Right lobe of liver (tissue), 6 donors: ENCODE data around the gene C4orf51. TPM values are rescaled to one million over a fixed set of nuclear protein-coding genes. Genes with fewer than 3 reads are reported as not detected.

Experiments used
- ATAC-seq, 4 donors: fragments of 200-7000 bp; cut with Tn5 transposase; one replicate each; pipeline ENCODE4 v1.9.1; 2020; ENCODE audit warnings: mild to moderate bottlenecking in 4 of 4, moderate library complexity in 4 of 4
- DNase-seq, 3 donors: peaks; one replicate each; pipeline ENCODE4 v3.0.0-alpha.2; 2020
- H3K27ac ChIP-seq, 3 donors: fragments of 200-600 bp; one replicate each; pipeline ENCODE4 v1.8.0; 2022
- H3K27me3 ChIP-seq, 2 donors: fragments of 200-600 bp; one replicate each; pipeline ENCODE4 v1.8.0; 2022
- H3K36me3 ChIP-seq, 4 donors: fragments of 200-600 bp; sonication (generic) in 1 of 4; one replicate each; pipeline versions ENCODE4 v1.5.1 to v1.8.0; 2017 to 2022; ENCODE audit warnings: control low read depth in 1 of 4
- H3K4me1 ChIP-seq, 4 donors: fragments of 200-600 bp; sonication (generic) in 1 of 4; one replicate each; pipeline versions ENCODE4 v1.5.1 to v1.8.0; 2017 to 2022; ENCODE audit warnings: control low read depth in 1 of 4
- H3K4me3 ChIP-seq, 3 donors: fragments of 200-600 bp; one replicate each; pipeline ENCODE4 v1.8.0; 2022
- H3K9me3 ChIP-seq, 4 donors: fragments of 200-600 bp; sonication (generic) in 1 of 4; one replicate each; pipeline versions ENCODE4 v1.5.1 to v1.8.0; 2017 to 2022; ENCODE audit warnings: control low read depth in 1 of 4
- POLR2A ChIP-seq: fragments of 450-650 bp; IDR thresholded peaks from one replicate; pipeline ENCODE4 v1.6.1; 2017; ENCODE audit warnings: antibody characterized with exemption, mild to moderate bottlenecking
- WGBS: methylation state at CpG from one replicate; pipeline ENCODE4 v1.1.6; 2018; ENCODE audit warnings: low coverage, low lambda C conversion rate; ENCODE audit not compliant: insufficient coverage; ENCODE audit errors: missing lambda C conversion rate; 5-methylcytosine and 5-hydroxymethylcytosine counted together
- intact Hi-C, 2 donors: fragments of 100-400 bp; cut with DNase I; formaldehyde crosslinking; loops; one replicate each; pipeline versions ENCODE4 v1.11.2 to v1.14.1; 2022
- total RNA-seq, 6 experiments: library from RNA; depleted of rRNA in 2 of 6; stranded (reverse); fragments of >200 nt in 2 of 6; fragmentation: NEBNext Ultra II Directional in 3 of 6; extraction: Animal tissue kit (Norgen Biotek cat#: 25700) in 3 of 6; gene quantifications; one replicate each; pipeline versions ENCODE4 v1.1.0 to v1.2.4, GENCODE V29; 2016 to 2023
- TF ChIP-seq, protein P1 (sequence below), 4 donors: fragments of 200-600 bp in 3 of 4; fragments of 450-650 bp in 1 of 4; IDR thresholded peaks; one replicate each; pipeline versions ENCODE4 v1.5.1 to v1.8.0; 2016 to 2022; ENCODE audit warnings: antibody characterized with exemption in 4 of 4, mild to moderate bottlenecking in 2 of 4
- donor health status: DM: no; HTN: yes; CAD: no.
- donor health status: DM: no; HTN: no; CAD: no.
- donor health status: DM: no; HTN: no; CAD: no.
- donor health status: DM: no; HTN: yes; CAD: no.
- donor health status: DM: no; HTN: yes; CAD: no.

The C4orf51 gene
- total RNA-seq, 6 experiments from 2014 or later, result not detected

DNA sequence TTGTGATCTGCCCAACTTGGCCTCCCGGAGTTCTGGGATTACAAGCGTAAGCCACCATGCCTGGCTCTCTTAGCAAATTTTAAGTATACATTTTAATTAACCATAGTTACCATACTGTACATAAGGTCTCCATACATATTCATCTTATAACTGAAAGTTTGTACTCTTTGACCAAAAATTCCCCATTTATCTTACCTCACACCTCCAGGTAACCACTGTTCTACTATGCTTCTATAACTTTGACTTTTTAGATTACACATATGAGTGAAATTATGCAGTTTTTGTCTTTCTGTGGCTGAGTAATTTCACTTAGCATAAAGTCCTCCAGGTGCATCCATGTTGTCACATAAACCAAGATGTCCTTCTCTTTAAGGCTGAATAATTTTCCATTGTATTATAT, 17.4 kb downstream of the C4orf51 start:
- TF ChIP-seq POLR2A, result no peak
- TF ChIP-seq, protein P1, sequence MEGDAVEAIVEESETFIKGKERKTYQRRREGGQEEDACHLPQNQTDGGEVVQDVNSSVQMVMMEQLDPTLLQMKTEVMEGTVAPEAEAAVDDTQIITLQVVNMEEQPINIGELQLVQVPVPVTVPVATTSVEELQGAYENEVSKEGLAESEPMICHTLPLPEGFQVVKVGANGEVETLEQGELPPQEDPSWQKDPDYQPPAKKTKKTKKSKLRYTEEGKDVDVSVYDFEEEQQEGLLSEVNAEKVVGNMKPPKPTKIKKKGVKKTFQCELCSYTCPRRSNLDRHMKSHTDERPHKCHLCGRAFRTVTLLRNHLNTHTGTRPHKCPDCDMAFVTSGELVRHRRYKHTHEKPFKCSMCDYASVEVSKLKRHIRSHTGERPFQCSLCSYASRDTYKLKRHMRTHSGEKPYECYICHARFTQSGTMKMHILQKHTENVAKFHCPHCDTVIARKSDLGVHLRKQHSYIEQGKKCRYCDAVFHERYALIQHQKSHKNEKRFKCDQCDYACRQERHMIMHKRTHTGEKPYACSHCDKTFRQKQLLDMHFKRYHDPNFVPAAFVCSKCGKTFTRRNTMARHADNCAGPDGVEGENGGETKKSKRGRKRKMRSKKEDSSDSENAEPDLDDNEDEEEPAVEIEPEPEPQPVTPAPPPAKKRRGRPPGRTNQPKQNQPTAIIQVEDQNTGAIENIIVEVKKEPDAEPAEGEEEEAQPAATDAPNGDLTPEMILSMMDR (IDR thresholded peaks at IDR 0.05), result no peak
- no peak overlapping the region for H3K4me3 ChIP-seq

DNA sequence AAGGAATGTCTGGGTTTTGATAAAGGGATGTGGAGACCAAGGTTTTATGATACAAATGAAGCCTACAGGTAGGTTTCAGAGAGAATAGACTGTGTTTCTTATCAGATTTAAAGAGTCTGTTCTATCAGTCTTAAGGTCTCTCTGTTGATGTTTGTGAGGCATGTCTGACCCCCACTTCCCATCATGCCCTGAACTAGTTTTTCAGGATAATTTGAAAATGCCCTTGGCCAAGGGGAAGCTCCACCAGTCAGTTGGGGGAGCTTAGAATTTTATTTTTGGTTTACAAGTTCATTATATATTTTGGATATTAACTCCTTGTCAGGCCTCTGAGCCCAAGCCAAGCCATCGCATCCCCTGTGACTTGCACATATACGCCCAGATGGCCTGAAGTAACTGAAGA, 18.6 kb downstream of the C4orf51 start:
- H3K4me1 ChIP-seq, result no peaks in the 10 kb centered on the region
- no peak overlapping the region for H3K4me3 ChIP-seq
- TF ChIP-seq POLR2A, result no peak
- TF ChIP-seq, protein P1 (IDR thresholded peaks at IDR 0.05), result no peak
- H3K36me3 ChIP-seq, result no peaks in the 10 kb centered on the region
- no peaks in the 10 kb centered on the region for H3K27me3 ChIP-seq
- H3K9me3 ChIP-seq, result no peaks in the 10 kb centered on the region
- 94% methylated on average over 2 of the region's 2 CpGs for WGBS
- ATAC-seq (no peak), DNase-seq (no peak)
- intact Hi-C loops, result no loop called here
- no peak overlapping the region for H3K27ac ChIP-seq

More for the DNA sequence above, 17.4 kb downstream of the C4orf51 start:
- Histone ChIP-seq H3K36me3 (no peaks in the 10 kb centered on the region), H3K4me1 (no peaks in the 10 kb centered on the region), H3K27me3 (no peaks in the 10 kb centered on the region), H3K9me3 (no peaks in the 10 kb centered on the region), H3K27ac (no peak overlapping the region)
- DNase-seq (no peak), ATAC-seq (no peak)
- intact Hi-C loops, result no loop called here
- 85% methylated on average over 2 of the region's 2 CpGs for WGBS

DNA sequence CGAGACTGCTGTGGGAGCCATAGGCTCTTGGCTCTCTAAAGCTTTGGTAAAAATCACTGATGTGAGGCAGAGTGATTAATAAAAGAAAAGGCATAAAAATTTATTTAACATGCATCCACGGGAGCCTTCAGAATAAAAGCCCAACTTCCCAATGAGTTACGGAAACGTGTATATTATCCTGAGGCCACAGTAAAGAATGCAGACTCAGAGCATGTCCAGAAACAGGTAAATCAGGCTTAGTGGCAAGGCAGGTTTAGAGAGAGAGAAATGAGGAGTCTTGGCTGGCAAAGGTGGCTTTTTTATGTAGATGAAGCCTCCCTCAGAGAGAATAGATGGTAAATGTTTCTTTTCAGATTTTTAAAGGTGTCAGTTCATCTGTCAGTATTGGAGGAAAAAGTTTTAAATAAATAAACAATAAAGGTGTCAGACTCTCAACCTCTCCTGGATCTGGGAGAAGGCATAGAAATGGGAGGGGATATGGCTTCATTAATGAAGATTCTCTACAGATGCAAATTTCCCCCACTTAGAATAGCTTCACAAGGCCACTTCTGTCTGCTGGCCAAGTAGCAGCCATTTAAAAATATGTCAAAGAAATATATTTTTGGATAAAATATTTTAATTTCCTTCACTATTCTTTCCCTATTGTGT, 24.0 kb downstream of the C4orf51 start:
- Histone ChIP-seq H3K36me3 (no peaks in the 10 kb centered on the region), H3K9me3 (no peaks in the 10 kb centered on the region), H3K27ac (no peak overlapping the region), H3K4me1 (no peaks in the 10 kb centered on the region), H3K4me3 (no peak overlapping the region), H3K27me3 (no peaks in the 10 kb centered on the region)
- TF ChIP-seq, protein P1 (IDR thresholded peaks at IDR 0.05), result no peak
- TF ChIP-seq POLR2A, result no peak
- intact Hi-C loops, result no loop called here
- 63% methylated on average over 4 of the region's 4 CpGs for WGBS
- ATAC-seq (no peak), DNase-seq (no peak)

- intact Hi-C loops, result no loop called here
- Histone ChIP-seq H3K27me3 (no peaks in the 10 kb centered on the region), H3K4me1 (no peaks in the 10 kb centered on the region), H3K9me3 (no peaks in the 10 kb centered on the region), H3K36me3 (no peaks in the 10 kb centered on the region), H3K4me3 (no peak overlapping the region), H3K27ac (no peak overlapping the region)
- DNase-seq (no peak), ATAC-seq (peak in 1 of 4 donors; percentile 69)
- TF ChIP-seq, protein P1 (IDR thresholded peaks at IDR 0.05), result no peak
- no peak for TF ChIP-seq POLR2A
- WGBS, result 100% methylated on average over 1 of the region's 1 CpG
Measured at GRCh38 chr4:145709336-145709735, 29.4 kb downstream of the C4orf51 start.
